Mucosa of rectum (tissue), 2 donors: Measurements from ENCODE around the gene HINT2.

Source experiments
- H3K27ac ChIP-seq, 2 donors: one replicate each; pipeline ENCODE4 v1.7.0; 2013; ENCODE audit warnings: inconsistent platforms in 2 of 2, low read depth in 2 of 2, low read length in 2 of 2
- H3K27me3 ChIP-seq, 2 donors: one replicate each; pipeline ENCODE4 v1.7.0; 2013; ENCODE audit warnings: low read length in 2 of 2; ENCODE audit not compliant: control insufficient read depth in 2 of 2, insufficient read depth in 2 of 2
- H3K36me3 ChIP-seq, 2 donors: one replicate each; pipeline ENCODE4 v1.7.0; 2013; ENCODE audit warnings: low read length in 2 of 2; ENCODE audit not compliant: control insufficient read depth in 2 of 2, insufficient read depth in 2 of 2
- H3K4me1 ChIP-seq, 2 donors: one replicate each; pipeline ENCODE4 v1.7.0; 2013; ENCODE audit warnings: low read length in 2 of 2, mild to moderate bottlenecking in 1 of 2; ENCODE audit not compliant: control insufficient read depth in 2 of 2, insufficient read depth in 2 of 2
- H3K4me3 ChIP-seq, 2 donors: one replicate each; pipeline ENCODE4 v1.7.0; 2013; ENCODE audit warnings: low read length in 2 of 2
- H3K9ac ChIP-seq, 2 donors: one replicate each; pipeline ENCODE4 v1.7.0; 2013; ENCODE audit warnings: low read length in 2 of 2, low read depth in 1 of 2, mild to moderate bottlenecking in 1 of 2
- H3K9me3 ChIP-seq, 2 donors: one replicate each; pipeline ENCODE4 v1.7.0; 2013; ENCODE audit warnings: low read length in 2 of 2; ENCODE audit not compliant: control insufficient read depth in 2 of 2
- donor health status: healthy.
- donor health status: Normal muscosa, but diverticular disease.

Gene HINT2

GRCh38 chr9:35813434-35814105 is 1.3 kb downstream of the HINT2 start:
- Histone ChIP-seq H3K4me1 (peaks cover 19 to 26% of the 10 kb centered on the region in 2 donors), H3K27me3 (no peaks in the 10 kb centered on the region), H3K9me3 (no peaks in the 10 kb centered on the region), H3K27ac (peak overlapping the region; percentile 97 to 99), H3K36me3 (peaks cover 2 to 15% of the 10 kb centered on the region in 2 donors), H3K4me3 (peak overlapping the region; percentile 83 to 91), H3K9ac (peak overlapping the region; percentile 94 to 96)

GRCh38 chr9:35812025-35812602 is 2.7 kb downstream of the HINT2 start, which contains the start of gene SPAG8:
Gene SPAG8, minus strand, starts transcription at chr9:35812262. Its CDS starts 115 bp downstream, at chr9:35812147.
- Histone ChIP-seq H3K27ac (peak within 1 kb of the TSS; percentile 58 to 65), H3K9me3 (no peaks in the 10 kb centered on the region), H3K4me1 (peaks cover 19 to 26% of the 10 kb centered on the region in 2 donors), H3K36me3 (peaks cover 11 to 23% of the 10 kb centered on the region in 2 donors), H3K27me3 (no peaks in the 10 kb centered on the region), H3K9ac (peak within 1 kb of the TSS; percentile 50 to 66), H3K4me3 (peak within 1 kb of the TSS; percentile 70 to 89)

DNA sequence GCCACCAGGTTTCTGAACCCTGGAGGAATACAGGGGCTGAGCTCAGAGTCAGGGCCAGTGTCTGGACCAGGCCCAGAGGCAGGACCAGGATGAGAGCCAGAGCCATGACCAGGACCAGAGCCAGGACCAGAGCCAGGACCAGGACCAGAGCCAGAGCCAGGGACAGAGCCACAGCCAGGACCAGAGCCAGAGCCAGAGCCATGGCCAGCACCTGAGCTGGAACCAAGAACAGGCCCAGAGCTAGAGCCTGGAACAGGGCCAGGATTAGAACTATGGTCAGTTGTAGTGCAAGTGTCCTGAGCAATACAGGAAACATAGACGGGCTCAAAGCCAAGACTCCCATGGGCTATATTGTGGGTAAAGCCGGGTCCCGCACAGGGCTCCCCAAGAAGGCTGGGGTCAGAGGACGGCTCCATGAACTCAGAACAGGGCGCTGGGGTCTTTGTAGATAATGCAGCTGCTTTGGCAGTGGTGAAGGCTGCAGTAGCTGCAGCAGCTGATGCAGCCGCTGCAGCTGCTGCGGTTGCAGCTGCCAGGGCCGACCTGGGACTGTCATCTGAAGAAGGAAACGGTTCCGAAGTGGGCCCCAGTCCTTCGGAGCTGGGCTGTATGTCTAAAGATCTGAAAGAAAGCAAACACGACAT is 3.3 kb downstream of the HINT2 start:
- peak overlapping the region in 1 of 2 donors; percentile 66 for H3K9ac ChIP-seq
- no peaks in the 10 kb centered on the region for H3K27me3 ChIP-seq
- H3K9me3 ChIP-seq = no peaks in the 10 kb centered on the region
- peaks cover 19 to 26% of the 10 kb centered on the region in 2 donors for H3K4me1 ChIP-seq
- peaks cover 15 to 28% of the 10 kb centered on the region in 2 donors for H3K36me3 ChIP-seq
- peak overlapping the region; percentile 58 to 65 for H3K27ac ChIP-seq
- H3K4me3 ChIP-seq = peak overlapping the region; percentile 70 to 89

GRCh38 chr9:35810122-35810521 is 4.7 kb downstream of the HINT2 start:
- Histone ChIP-seq H3K27ac (no peak overlapping the region), H3K4me1 (peaks cover 19 to 26% of the 10 kb centered on the region in 2 donors), H3K4me3 (no peak overlapping the region), H3K9me3 (no peaks in the 10 kb centered on the region), H3K9ac (no peak overlapping the region), H3K36me3 (peaks cover 23 to 41% of the 10 kb centered on the region in 2 donors), H3K27me3 (no peaks in the 10 kb centered on the region)

- Histone ChIP-seq H3K27me3 (no peaks in the 10 kb centered on the region), H3K27ac (no peak overlapping the region), H3K4me1 (peaks cover 12 to 15% of the 10 kb centered on the region in 2 donors), H3K9ac (no peak overlapping the region), H3K4me3 (no peak overlapping the region), H3K9me3 (no peaks in the 10 kb centered on the region), H3K36me3 (peaks cover 23 to 43% of the 10 kb centered on the region in 2 donors)
Observed at GRCh38 chr9:35808433-35808832, 6.4 kb downstream of the HINT2 start.

- Histone ChIP-seq H3K9me3 (no peaks in the 10 kb centered on the region), H3K9ac (no peak overlapping the region), H3K27ac (no peak overlapping the region), H3K36me3 (peaks cover 37 to 61% of the 10 kb centered on the region in 2 donors), H3K4me3 (no peak overlapping the region), H3K4me1 (no peaks in the 10 kb centered on the region), H3K27me3 (no peaks in the 10 kb centered on the region)
Observed at GRCh38 chr9:35806101-35806500, 8.7 kb downstream of the HINT2 start.

GRCh38 chr9:35801328-35802128 is 13.3 kb downstream of the HINT2 start:
- Histone ChIP-seq H3K36me3 (peaks cover 35 to 42% of the 10 kb centered on the region in 2 donors), H3K27ac (no peak overlapping the region), H3K9ac (no peak overlapping the region), H3K27me3 (no peaks in the 10 kb centered on the region), H3K4me1 (no peaks in the 10 kb centered on the region), H3K9me3 (no peaks in the 10 kb centered on the region), H3K4me3 (no peak overlapping the region)

DNA sequence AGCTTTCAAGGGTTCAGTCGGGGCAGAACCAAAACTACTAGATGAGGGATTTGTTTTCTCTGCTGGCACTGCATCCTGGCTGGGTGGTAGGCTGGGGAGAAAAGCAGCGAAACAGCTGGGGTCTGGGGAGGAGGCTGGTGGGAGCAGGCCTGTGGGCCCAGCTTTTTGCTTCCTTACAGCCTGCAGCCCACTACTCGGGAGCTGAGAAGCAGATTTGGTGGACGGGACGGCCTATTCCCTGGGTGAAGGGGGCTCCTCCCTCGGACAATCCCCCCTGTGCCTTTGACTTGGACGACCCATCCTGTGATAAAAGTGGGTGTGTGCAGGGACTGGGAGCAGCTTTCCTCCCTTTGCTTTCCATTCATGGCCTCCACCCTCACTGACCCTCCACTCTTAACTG is 14.3 kb downstream of the HINT2 start:
- no peaks in the 10 kb centered on the region for H3K4me1 ChIP-seq
- H3K9ac ChIP-seq = no peak overlapping the region
- peaks cover 26 to 32% of the 10 kb centered on the region in 2 donors for H3K36me3 ChIP-seq
- no peak overlapping the region for H3K4me3 ChIP-seq
- no peak overlapping the region for H3K27ac ChIP-seq
- H3K9me3 ChIP-seq = no peaks in the 10 kb centered on the region
- no peaks in the 10 kb centered on the region for H3K27me3 ChIP-seq

DNA sequence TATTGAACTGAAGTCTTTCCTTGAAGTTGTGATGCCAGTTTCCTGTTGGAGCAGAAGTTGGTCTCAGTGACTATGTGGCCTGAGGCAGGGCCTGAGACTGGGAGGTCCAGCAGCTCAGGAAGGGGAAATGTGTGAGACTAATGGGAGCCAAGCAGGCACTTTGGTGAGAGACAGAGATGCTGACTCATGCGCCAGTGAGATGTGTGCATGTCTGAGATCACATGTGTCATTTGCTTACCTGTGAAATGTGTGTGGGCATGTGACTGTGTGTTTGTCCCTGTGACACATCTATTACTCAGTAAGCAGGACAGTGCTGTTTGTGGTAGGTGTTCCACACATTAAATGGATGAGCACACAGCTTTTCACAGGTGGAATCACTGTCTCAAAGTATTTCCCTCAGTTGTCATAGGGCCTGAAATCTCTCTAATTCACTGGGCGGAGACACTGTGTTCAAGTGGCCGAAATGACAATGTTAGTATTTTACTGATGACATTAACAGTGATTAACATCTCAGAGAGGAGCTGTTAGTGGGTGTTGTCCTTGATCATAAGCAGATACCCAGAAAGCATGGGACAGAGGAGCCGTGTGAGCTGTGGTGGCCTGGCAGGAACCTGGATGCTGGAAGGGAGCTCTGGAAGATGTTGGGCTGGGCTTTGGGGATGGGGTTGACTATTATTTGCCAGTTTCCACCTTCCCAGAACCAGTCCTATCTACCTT is 16.0 kb downstream of the HINT2 start:
- peaks cover 26% of the 10 kb centered on the region in 2 donors for H3K36me3 ChIP-seq
- H3K27ac ChIP-seq = no peak overlapping the region
- no peaks in the 10 kb centered on the region for H3K9me3 ChIP-seq
- no peaks in the 10 kb centered on the region for H3K4me1 ChIP-seq
- no peak overlapping the region for H3K4me3 ChIP-seq
- no peak overlapping the region for H3K9ac ChIP-seq
- no peaks in the 10 kb centered on the region for H3K27me3 ChIP-seq
